ENCODE results near the gene PEPD.

DNA sequence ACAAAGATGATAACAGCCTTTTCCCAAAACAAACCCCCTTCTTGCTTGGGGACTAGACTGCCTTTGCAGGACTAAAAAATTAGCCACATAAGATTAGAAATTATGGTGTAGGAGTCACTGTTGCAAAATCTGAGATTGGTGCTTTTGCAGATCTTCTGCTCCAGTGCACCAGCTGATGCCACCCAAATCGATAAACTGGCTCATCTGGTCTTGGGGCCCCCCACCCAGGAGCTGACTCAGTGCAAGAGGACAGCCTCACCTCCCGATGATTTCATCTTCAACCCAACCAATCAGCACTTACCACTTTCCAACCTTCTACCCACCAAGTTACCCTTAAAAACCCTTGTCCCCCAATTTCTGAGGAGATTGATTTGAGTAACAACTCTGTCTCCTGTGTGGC lies 47.1 kb upstream of the PEPD start:
- TF ChIP-seq, protein P1, sequence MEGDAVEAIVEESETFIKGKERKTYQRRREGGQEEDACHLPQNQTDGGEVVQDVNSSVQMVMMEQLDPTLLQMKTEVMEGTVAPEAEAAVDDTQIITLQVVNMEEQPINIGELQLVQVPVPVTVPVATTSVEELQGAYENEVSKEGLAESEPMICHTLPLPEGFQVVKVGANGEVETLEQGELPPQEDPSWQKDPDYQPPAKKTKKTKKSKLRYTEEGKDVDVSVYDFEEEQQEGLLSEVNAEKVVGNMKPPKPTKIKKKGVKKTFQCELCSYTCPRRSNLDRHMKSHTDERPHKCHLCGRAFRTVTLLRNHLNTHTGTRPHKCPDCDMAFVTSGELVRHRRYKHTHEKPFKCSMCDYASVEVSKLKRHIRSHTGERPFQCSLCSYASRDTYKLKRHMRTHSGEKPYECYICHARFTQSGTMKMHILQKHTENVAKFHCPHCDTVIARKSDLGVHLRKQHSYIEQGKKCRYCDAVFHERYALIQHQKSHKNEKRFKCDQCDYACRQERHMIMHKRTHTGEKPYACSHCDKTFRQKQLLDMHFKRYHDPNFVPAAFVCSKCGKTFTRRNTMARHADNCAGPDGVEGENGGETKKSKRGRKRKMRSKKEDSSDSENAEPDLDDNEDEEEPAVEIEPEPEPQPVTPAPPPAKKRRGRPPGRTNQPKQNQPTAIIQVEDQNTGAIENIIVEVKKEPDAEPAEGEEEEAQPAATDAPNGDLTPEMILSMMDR (IDR thresholded peaks at IDR 0.05): no peak
- TF ChIP-seq POLR2AphosphoS5 (IDR thresholded peaks at IDR 0.05) (no peak), POLR2A (IDR thresholded peaks at IDR 0.05) (no peak)
